Mammary epithelial cell (primary cell): ENCODE measurements around the gene KDM1B.

Experiments
- EZH2 ChIP-seq: IDR thresholded peaks from 2 replicates; pipeline ENCODE4 v1.6.1; 2012; ENCODE audit warnings: low read length, inconsistent platforms, borderline replicate concordance
- TF ChIP-seq, protein P1 (sequence below), 2 donors: IDR thresholded peaks in 1 of 2; conservative IDR thresholded peaks in 1 of 2; 2 replicates each; pipeline ENCODE4 v1.5.1; 2011 to 2012; ENCODE audit warnings: inconsistent platforms in 2 of 2, low read length in 2 of 2, mild to moderate bottlenecking in 2 of 2, control low read depth in 1 of 2, low read depth in 1 of 2; ENCODE audit not compliant: insufficient read depth in 1 of 2; ENCODE audit errors: extremely low read depth in 1 of 2

DNA sequence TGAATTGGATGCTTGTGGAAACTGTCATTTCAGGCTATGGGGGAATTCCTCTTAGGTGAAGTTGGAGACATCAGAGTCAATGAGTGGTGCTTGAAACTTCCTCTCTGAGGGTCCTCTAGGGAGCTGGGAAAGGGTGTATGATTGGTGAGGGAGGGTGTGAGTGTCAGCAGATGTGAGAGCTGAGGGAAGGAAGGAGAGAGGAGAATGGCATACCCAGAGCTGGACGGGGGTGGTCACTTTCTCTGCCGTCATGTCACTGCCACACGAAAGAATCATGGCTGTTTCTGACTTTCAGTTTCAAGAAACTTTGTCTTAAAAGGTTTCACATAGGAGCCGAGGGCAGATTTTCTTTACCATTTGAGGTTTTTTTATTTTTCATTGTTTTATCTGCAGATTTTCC is 58.8 kb downstream of the KDM1B start:
- TF ChIP-seq, protein P1, sequence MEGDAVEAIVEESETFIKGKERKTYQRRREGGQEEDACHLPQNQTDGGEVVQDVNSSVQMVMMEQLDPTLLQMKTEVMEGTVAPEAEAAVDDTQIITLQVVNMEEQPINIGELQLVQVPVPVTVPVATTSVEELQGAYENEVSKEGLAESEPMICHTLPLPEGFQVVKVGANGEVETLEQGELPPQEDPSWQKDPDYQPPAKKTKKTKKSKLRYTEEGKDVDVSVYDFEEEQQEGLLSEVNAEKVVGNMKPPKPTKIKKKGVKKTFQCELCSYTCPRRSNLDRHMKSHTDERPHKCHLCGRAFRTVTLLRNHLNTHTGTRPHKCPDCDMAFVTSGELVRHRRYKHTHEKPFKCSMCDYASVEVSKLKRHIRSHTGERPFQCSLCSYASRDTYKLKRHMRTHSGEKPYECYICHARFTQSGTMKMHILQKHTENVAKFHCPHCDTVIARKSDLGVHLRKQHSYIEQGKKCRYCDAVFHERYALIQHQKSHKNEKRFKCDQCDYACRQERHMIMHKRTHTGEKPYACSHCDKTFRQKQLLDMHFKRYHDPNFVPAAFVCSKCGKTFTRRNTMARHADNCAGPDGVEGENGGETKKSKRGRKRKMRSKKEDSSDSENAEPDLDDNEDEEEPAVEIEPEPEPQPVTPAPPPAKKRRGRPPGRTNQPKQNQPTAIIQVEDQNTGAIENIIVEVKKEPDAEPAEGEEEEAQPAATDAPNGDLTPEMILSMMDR (conservative IDR thresholded peaks at IDR 0.05 in 1 of 2, IDR thresholded peaks at IDR 0.05 in 1 of 2; ENCODE audit: extremely low read depth in 1 of 2, insufficient read depth in 1 of 2, low read depth in 1 of 2, low read length in 2 of 2) = no peak
- no peak for TF ChIP-seq EZH2
